Measurements from ENCODE around the gene KRTAP12-2. TPM values are rescaled to one million over a fixed set of nuclear protein-coding genes. Genes with fewer than 3 reads are reported as not detected.
"Not testable (repeated sequence)": the region's sequence is repeated elsewhere in the genome, so short reads cannot be mapped to it uniquely, and the experiment has no call there.

The KRTAP12-2 gene
- total RNA-seq, 1 donor from 2014 or later = not detected

DNA sequence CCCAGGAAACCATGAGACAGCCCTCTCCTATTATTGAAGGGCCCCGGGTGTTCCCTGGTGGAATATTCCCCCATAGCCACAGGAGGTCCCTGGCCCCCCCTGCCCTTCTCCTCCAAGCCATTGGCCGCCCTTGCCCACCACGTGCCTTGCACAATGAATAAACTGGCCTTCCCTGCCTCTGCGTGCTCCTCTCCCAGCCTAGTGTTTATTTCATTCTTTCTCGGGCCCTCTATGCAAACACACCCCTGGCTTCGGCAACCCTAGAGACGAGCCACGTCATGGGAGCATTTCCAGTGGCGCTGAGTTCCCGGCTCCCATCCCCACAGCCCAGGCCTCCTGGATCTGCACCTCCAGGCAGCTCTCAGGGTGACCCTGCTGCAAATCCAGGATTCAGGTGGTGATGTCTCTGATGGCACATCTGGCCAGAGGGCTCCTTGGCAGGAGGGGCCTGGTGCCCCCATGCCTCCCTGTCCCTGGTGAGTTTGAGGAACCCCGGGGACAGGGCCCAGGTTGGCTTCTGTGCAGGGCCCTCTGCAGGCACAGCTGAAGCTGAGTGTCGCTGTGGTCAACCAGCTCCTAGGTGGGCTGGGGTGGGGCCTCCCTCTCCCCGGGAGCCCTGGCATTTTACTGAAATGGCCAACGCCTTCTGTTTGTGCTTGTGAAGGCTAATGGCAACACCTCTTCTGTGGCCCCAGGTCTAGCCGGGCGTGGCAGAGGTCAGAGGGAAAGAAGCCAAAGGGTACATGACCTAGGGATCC, 36.4 kb upstream of the KRTAP12-2 start:
- DNase-seq (ENCODE audit: low spot score in 2 of 2) (no peak), FAIRE-seq (no peak)

DNA sequence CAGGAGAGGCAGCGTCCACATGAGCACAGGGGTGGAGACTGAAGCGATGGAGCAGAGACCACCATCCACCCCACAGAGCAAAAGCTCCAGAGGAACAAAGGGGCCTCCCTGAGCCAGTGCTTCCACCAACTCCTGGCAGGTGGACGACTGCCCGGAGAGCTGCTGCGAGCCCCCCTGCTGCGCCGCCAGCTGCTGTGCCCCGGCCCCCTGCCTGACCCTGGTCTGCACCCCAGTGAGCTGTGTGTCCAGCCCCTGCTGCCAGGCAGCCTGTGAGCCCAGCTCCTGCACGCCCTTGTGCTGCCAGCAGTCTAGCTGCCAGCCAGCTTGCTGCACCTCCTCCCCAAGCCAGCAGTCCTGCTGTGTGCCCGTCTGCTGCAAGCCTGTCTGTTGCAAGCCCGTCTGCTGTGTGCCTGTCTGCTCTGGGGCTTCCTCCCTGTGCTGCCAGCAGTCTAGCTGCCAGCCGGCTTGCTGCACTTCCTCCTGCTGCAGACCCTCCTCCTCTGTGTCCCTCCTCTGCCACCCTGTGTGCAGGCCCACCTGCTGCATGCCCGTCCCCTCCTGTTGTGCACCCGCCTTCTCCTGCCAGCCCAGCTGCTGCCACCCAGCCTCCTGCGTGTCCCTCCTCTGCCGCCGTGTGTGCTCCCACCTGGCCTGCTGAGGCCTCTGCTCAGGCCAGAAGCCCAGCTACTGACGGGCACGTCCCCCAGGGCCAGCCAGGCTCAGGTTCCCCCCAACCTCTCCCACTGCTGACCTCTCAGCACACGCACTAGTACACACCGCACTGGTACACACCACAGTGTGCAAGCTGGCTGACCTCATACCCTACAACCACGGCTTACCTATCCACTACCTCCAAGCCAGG, 35.6 kb upstream of the KRTAP12-2 start:
- no peak for DNase-seq (ENCODE audit: low spot score in 2 of 2)
- no peak for FAIRE-seq

DNA sequence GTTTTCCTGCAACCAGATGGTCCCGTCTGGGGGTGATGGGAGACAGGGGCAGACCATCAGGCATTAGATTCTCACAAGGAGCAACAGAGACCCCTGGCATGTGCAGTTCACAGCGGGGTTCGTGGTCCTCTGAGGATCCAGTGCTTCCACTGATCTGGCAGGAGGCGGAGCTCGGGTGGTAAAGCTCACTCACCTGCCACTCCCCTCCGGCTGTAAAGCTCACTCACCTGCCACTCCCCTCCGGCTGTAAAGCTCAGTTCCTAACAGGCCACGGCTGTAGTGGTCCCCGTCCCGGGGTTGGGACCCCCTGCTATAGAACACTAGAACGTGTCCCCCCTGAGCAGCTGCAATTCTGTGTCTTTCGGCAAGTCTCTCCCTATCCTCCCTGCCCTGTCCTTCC, 34.8 kb upstream of the KRTAP12-2 start:
- DNase-seq (ENCODE audit: low spot score in 2 of 2) (no peak), FAIRE-seq (no peak)

DNA sequence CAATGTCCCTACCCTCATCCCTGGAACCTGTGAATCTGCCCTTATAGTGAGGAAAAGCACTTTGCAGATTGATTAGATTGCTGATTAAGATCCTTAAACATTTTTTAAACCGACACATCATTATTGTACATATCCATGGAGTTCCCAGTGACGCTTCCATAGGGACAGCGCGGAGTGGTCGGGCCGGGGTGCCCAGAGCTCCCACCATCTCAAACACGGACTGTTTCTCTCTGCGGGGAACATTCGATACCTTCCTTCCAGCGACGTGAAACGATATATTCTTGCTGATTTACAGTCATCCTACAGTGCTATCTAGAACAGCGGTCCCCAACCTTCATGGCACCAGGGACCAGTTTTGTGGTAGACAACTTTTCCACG, 34.3 kb upstream of the KRTAP12-2 start:
- FAIRE-seq (no peak), DNase-seq (ENCODE audit: low spot score in 2 of 2) (no peak)

DNA sequence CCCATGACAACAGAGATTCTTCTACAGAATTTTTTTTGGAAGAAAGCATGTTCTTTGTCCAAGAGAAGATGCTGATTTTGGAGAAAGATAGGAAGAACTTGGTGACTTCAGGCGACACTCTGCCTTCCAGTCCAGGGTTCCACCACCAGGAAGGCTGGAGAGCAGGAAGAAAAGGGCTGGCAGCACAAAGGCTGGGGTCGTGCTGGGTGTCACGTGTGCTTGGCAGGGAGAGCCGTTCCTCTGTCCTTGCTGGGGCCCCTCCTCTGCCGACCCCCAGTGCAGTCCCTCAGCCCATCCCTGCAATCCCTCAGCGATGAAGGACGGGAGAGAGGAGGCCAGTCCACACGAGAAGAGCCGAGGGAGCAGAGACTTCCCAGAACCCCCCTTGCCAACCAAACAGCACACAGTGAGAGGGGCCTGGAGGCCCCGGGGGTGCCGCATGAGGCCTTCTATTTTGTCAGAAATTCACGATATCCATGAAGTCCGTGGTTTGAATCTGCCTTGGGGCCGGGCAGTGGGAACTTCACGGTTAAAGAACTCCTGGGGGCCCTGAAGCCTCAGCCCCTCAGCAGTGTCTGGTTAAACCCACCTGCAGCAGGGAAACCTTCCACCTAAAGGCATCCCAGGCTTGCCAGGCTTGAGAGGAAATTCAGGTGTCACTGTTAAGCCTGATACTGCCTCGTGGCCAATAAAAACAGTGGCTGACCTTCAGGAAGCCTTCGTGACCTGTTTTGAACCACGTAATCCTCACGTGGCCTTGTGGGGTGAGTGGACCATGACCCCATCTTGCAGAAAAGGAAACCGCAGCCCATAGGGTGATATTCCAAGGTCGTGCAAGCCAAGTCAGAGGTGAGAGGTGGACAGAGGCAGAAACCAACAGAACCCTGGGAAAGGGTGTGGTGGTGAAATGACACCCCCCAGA, 33.6 kb upstream of the KRTAP12-2 start:
- DNase-seq (ENCODE audit: low spot score in 2 of 2) (no peak), FAIRE-seq (no peak)

DNA sequence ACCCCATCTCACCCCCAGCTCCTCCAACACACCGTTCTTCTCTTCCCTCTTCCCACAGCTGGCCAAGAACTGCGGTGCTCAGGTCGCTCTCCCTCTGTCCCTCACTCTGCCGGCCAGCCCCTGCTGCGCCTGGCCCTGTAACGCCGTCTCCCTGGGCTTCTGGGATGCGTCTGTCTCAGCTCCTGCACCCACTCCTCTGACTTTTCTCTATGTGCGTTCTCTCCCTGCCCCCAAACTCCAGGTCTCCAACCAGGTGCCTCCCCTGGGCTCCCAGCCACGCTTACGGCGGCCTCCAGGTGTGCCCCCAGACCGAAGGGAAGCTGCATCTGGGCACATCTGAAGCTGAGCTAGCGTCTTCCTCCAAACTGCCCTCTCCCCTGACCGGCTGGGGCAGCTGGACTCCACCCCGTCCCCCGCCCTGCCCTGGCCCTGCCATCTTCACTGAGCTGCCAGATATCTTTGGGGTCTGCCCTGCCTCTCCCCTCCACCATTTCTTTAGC, 32.8 kb upstream of the KRTAP12-2 start:
- DNase-seq (ENCODE audit: low spot score in 2 of 2) = no peak
- no peak for FAIRE-seq

DNA sequence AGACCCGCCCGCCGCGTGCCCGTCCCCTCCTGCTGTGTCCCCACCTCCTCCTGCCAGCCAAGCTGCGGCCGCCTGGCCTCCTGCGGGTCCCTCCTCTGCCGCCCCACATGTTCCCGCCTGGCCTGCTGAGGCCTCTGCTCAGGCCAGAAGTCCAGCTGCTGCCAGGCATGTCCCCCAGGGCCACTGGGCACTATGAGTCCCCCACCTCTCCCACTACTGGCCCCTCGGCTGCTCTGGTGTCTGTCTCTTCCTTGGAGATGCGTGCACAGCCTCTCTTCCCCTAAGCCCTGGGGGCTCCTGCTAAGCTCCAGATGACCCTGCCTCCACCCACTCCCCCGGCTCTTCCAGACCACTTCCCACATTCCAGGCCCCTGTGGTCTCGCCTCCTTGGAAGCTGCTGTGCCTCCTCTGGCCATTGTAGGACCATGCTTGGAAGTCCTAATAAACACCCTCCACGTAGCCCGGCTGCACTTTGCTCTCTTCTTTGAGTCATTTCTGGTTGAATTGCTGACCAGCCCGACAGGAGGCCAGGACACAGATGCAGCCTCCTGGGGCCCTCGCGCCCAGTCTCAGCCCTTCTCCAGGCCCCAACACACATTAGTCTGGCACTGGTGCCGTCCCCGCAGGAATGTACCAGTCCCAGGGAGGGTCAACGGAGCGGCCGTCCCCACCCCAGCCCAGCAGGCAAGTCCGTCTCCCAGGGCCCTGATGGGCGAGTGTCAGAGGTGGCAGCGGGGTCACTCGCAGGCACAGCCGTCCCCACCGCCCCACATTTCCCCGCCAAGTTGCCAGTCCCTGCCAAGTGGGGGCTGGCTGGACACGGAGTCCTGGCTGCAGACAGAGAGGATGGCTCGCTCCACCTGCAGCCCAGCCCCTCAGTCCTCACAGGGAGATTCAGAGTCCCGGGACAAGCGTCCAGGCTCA, 31.3 kb upstream of the KRTAP12-2 start:
- FAIRE-seq (no peak), DNase-seq (ENCODE audit: low spot score in 2 of 2) (no peak)

DNA sequence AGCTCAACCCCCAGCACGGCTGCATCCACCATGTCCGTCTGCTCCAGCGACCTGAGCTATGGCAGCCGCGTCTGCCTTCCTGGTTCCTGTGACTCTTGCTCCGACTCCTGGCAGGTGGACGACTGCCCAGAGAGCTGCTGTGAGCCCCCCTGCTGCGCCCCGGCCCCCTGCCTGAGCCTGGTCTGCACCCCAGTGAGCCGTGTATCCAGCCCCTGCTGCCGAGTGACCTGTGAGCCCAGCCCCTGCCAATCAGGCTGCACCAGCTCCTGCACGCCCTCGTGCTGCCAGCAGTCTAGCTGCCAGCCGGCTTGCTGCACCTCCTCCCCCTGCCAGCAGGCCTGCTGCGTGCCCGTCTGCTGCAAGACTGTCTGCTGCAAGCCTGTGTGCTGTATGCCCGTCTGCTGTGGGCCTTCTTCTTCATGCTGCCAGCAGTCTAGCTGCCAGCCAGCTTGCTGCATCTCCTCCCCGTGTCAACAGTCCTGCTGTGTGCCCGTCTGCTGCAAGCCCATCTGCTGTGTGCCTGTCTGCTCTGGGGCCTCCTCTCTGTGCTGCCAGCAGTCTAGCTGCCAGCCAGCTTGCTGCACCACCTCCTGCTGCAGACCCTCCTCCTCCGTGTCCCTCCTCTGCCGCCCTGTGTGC, 30.6 kb upstream of the KRTAP12-2 start, which contains the start of gene KRTAP10-12:
KRTAP10-12 (plus strand) TSS at position 1 of the 639 bp plus-strand sequence; CDS start at position 31, 30 bp downstream.
- not testable (repeated sequence) for FAIRE-seq; DNase-seq (ENCODE audit: low spot score in 2 of 2)

DNA sequence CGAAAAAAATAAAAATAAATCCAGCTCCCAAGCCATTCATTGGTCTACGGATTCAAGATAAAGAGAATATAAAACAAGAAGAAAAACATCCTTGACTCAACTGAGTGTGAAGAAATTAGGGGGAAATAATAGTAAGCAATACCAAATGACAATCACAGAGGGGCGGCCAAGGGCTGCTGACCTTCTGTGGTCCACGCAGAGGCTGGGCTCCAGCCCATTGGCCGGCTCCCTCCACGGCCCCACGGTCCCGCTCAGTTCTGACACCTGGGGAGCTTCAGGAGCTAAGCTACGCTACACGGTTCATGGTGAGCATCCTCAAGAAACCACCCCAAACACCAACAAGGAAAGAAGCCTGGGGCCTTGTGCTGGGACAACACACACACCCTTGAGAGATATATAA, 29.8 kb upstream of the KRTAP12-2 start:
- no peak for DNase-seq (ENCODE audit: low spot score in 2 of 2)
- no peak for FAIRE-seq

DNA sequence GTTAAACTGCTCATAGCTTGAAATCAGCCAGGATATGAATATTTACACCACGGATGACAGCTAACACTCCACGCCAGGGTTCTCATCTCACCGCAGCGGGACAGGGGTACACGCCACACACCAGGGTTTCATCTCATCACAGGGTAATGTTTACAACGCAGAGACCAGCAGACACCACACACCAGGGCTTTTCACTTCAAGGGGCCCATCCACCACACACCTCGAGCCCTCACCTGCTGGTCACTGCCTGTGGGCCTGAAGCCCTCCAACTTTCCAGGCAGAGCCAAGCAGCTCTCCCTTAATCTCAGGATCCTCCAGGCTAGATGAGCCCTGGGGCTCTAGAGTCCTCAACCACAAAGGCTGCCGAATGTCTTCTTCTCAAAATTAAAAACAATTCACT, 28.9 kb upstream of the KRTAP12-2 start:
- no peak for FAIRE-seq
- DNase-seq (ENCODE audit: low spot score in 2 of 2) = no peak

DNA sequence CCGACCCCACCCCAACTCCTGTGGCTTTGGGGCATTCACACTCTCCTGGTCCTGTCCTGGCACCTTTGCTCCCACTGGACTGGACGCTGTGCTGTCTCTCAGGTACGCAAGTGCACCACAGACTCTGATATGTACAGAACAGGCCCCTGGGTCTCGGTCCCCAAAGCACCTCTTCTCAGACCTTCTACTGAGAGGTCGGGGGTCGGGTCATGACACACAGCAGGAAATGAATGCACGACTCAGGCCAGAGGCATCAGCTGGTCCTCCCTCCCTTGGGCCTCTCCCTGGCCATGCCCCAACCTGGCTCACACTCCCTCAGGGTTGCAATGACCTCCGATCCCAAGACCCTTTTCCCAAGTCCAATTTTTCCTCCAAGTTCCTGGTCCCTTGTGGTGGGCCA, 28.5 kb upstream of the KRTAP12-2 start:
- FAIRE-seq (no peak), DNase-seq (ENCODE audit: low spot score in 2 of 2) (no peak)

DNA sequence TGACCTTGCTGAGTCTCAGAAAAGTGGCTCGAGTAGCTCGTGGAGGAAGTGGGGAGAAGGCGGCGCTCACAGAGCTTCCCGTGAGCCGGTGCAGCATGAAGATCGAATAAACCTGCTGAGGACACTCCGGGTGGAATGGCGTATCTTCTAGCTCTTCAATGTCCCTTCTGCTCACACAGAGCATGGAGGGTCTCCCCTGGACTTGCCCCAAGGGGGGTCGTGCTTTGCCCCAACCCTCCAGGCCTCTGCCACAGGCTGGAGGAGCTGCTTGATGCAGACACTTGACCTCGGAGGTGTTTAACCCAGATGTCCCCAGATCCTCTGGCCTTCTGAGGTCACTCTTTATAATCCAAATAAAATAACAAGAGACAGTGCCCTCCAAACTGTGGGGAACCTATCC, 28.0 kb upstream of the KRTAP12-2 start:
- FAIRE-seq (no peak), DNase-seq (ENCODE audit: low spot score in 2 of 2) (no peak)

DNA sequence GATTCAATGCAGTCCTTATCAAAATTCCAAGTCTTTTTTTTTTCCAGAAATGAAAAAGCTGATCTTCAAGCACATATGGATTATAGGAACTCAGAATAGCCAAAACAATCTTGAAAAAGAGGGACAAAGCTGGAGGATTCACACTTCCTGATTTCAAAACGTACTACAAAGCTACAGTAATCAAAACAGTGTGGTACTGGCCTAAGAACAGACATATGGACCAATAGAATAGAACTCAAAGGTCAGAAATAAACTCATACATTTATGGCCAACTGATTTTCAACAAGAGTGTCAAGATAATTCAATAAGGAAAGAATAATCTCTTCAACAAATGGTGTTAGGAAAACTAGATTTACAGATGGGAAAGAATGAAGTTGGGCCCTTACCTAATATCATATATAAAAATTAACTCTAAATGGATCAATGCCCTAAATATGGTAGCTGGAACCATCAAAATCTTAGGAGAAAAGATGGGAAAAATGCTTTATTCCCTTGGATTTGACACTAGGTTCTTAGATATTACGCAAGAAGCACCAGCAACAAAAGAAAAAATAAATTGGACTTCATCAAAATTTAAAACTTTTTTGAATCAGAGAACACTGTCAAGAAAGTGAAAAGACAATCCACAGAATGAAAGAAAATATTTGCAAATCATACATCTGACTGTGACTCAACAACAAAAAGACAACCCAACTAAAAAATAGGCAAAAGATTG, 26.2 kb upstream of the KRTAP12-2 start:
- no peak for FAIRE-seq
- DNase-seq (ENCODE audit: low spot score in 2 of 2) = no peak

DNA sequence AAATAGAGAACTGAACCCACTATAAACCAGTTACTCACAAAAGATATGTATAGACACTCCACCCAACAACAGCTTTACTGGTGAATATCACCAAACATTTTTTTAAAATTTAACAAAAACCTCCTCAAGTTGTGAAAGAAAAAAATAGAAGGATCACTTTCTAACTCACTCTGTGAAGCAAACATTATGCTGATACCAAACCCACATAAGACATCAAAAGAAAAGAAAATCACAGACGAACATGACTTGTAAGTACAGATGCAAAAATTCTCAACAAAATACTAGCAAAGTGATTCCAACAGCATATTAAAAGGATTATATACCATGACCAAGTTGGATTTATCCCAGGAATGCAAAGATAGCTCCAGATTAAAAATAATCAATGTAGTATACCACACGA, 25.0 kb upstream of the KRTAP12-2 start:
- FAIRE-seq (no peak), DNase-seq (ENCODE audit: low spot score in 2 of 2) (no peak)

DNA sequence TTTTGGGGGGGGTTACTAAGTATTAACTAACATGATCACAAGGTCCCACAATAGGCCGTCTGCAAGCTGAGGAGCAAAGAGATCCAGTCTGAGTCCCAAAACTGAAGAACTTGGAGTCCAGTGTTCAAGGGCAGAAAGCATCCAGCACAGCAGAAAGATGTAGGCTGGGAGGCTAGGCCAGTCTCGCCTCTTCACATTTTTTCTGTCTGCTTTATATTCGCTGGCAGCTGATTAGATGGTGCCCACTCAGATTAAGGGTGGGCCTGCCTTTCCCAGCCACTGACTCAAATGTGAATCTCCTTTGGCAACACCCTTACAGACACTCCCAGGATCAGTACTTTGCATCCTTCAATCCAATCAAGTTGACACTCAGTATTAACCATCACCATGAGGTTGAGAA, 23.0 kb upstream of the KRTAP12-2 start:
- DNase-seq (ENCODE audit: low spot score in 2 of 2); FAIRE-seq: not testable (repeated sequence)

DNA sequence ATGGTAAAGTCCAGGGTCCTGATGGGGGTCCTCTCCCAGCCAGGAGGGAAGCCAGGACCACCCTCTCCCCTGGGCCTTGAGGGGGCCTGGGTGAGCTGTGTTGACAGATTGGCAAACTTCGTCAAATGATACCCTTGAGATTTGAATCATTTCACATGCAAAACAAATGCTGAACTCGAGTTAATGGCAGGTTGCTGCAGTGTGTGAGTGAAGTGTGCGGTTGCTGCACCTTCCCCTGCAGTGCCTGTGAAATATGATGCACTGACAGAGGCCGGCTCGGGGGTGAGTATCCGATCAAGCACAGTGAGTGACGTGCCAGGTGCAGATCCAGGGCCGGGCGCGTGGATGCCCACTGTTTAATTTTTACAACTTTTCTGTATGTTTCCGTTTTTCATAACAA, 20.9 kb upstream of the KRTAP12-2 start:
- DNase-seq (ENCODE audit: low spot score in 2 of 2) (no peak), FAIRE-seq (no peak)

DNA sequence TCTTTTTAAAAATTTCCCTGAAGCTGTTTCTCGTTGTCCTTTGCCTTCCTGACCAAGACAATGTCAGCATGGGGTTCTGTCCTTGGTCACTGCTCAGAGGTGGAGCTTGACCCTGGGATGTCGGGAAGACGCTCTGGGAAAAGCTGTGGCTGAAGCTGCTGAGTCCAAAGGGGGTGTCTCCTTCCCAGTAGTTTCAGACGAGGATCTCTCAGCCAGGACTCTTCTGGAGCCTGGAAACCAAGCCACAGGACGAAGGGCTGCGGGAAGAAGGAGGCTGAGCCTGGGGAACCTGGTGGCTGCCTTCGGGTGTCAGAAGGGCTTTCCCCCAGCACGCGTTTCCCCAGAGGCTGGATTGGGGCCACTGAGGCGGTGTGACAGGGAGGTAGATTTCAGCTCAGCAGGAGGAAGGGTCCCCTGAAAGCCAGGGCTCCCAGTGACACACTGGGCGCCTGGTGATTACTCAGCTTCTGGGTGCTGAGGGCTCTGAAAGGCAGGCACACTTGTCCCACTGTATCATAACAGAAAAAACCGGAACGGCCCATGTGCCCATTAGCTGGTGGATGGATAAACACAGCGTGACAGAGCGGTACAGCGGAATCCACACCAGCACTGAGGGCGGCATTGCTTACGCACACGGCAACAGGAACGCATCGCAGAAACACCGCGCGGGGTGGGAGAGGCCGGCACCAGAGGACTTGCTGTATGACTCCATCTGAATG, 20.3 kb upstream of the KRTAP12-2 start:
- FAIRE-seq (no peak), DNase-seq (ENCODE audit: low spot score in 2 of 2) (no peak)

Data from frontal cortex (tissue), 4 donors.